Uterus (tissue), 2 donors: Measurements from ENCODE around the gene BLOC1S3.

ENCODE experiments used
- CTCF ChIP-seq, 4 experiments: fragments of 200-600 bp in 2 of 4; fragments of 450-650 bp in 2 of 4; sonication (generic) in 2 of 4; IDR thresholded peaks; one replicate each; pipeline ENCODE4 v1.5.1; 2016 to 2019; ENCODE audit warnings: antibody characterized with exemption in 4 of 4, mild to moderate bottlenecking in 2 of 4, moderate library complexity in 1 of 4
- POLR2A ChIP-seq, 2 donors: fragments of 450-650 bp; IDR thresholded peaks; one replicate each; pipeline ENCODE4 v1.6.1; 2016; ENCODE audit warnings: antibody characterized with exemption in 2 of 2, mild to moderate bottlenecking in 1 of 2, moderate library complexity in 1 of 2

GRCh38 chr19:45173816-45174215, 4.8 kb upstream of the BLOC1S3 start:
- TF ChIP-seq CTCF (IDR thresholded peaks at IDR 0.05) (no peak), POLR2A (IDR thresholded peaks at IDR 0.05) (no peak)
